Epithelial cell of alveolus of lung (primary cell): Measurements from ENCODE around the gene MRPS18C. TPM values are rescaled to one million over a fixed set of nuclear protein-coding genes. Genes with fewer than 3 reads are reported as not detected.

ENCODE experiments used
- total RNA-seq: library from RNA; depleted of rRNA; stranded (reverse); fragments of >200 nt; gene quantifications from 2 replicates; pipeline ENCODE4 v1.2.1, GENCODE V29; 2015

MRPS18C gene
- total RNA-seq, result 16.5 and 29.7 TPM in 2 replicates

DNA sequence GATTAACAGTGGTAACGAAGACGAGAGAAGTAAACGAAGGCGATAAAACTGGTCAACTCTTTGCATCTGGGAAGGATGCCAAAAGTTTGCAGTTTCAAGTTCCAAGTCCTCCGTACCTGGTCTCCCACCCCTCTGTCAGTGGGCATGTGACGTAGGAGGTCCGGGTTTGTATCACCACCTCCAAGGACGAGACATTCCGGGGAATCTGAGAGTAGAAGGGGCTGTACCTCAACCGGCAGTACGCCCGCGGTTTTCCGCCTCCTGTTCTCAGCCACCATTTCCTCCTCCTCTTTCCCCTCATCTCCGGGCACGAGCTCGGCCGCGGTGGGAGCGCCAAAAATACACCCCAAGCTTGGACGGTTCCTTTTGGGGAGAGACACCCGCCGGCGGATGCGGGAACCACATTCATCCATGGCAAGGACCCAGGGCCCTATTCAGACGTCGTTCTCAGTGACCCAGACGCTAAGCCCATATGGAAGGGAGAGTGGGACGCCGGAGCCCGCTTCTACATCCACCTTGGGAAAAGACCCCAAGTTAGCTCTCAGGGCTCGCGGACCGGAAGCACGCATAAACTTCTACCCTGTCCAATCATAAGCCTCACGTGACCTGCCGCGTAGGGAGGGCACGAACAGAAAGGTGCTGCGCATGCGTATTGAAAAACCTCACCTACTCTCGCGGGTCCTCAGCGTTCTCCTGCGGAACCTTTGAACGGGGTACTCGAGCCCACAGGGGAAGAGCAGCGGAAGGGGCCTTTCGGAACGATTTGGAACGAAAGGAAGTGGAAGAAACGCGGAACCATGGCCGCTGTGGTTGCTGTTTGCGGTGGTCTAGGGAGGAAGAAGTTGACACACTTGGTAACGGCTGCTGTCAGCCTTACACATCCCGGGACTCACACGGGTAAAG, at the start of gene MRPS18C, which contains the start of gene HELQ:
TSS of gene MRPS18C (plus strand) at position 778 of the 903 bp plus-strand sequence. CDS start at position 798, 20 bp downstream.
TSS of gene HELQ (minus strand) at position 543 of the 903 bp plus-strand sequence. CDS start at position 413, 130 bp downstream.

GRCh38 chr4:83484500-83485461, 28.9 kb downstream of the MRPS18C start, which contains the start of gene ABRAXAS1:
TSS of gene ABRAXAS1 (minus strand) at chr4:83485100. CDS start at chr4:83485072, 28 bp downstream.

Other genes with a start within 250 kb of the MRPS18C start
- 9.0 and 19.1 TPM in 2 replicates for gene COQ2, start 171.3 kb upstream of the MRPS18C start, total RNA-seq
- gene HPSE, start 121.2 kb upstream of the MRPS18C start, total RNA-seq, result 0.52 and 0.64 TPM in 2 replicates
- gene HELQ, start 235 bp upstream of the MRPS18C start, total RNA-seq, result 4.3 and 12.6 TPM in 2 replicates
- gene ABRAXAS1, start 29.0 kb downstream of the MRPS18C start, total RNA-seq, result 15.4 and 17.7 TPM in 2 replicates
- 2.6 and 4.2 TPM in 2 replicates for gene GPAT3, start 80.0 kb downstream of the MRPS18C start, total RNA-seq